ENCODE data around the gene TMEM120B. TPM values are rescaled to one million over a fixed set of nuclear protein-coding genes. Genes with fewer than 3 reads are reported as not detected.

Gene TMEM120B
- total and polyA plus RNA-seq, 2 of the 13 experiments (the other 11 are each of a cell fraction or from before 2014, with no cell fraction given), result 7.1 to 12.9 TPM

DNA sequence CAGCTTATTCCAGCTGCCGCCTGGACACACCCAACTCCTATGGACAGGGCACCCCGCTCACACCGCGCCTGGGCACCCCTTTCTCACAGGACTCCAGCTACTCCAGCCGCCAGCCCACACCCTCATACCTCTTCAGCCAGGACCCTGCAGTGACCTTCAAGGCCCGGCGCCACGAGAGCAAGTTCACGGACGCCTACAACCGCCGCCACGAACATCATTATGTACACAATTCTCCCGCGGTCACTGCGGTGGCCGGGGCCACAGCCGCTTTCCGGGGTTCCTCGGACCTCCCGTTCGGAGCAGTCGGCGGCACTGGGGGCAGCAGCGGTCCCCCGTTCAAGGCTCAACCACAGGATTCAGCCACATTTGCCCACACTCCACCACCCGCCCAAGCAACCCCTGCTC is 97.2 kb downstream of the TMEM120B start:
- H3K4me1 ChIP-seq (ENCODE audit: insufficient read depth, low read length), result peaks cover 49% of the 10 kb centered on the region
- H3K9ac ChIP-seq (ENCODE audit: insufficient read depth, low read depth, low read length), result no peak overlapping the region
- in situ Hi-C loops (cut with HindIII; ENCODE audit: extremely low pct_ligation_motif_present, low pct_unique_long_range_greater_than_20kb), result no loop called here
- CTCF ChIA-PET (ENCODE audit: low intra/inter-chr PET ratio, low total read pairs), result interaction anchor here (4.5 kb wide), 1 partner anchor 15 kb away, joined by 89 read pairs; the partner anchor contains the start of gene RHOF
- TF ChIP-seq NBN (conservative IDR thresholded peaks at IDR 0.05) (no peak), RAD21 (CRISPR knock-in tag; IDR thresholded peaks at IDR 0.05) (no peak), SOX13 (IDR thresholded peaks at IDR 0.05) (no peak), SOX13 (CRISPR knock-in tag; conservative IDR thresholded peaks at IDR 0.05 in 1 of 2, IDR thresholded peaks at IDR 0.05 in 1 of 2) (no peak), RBFOX2 (IDR thresholded peaks at IDR 0.05; ENCODE audit: low read depth, low read length) (peak; percentile 6; the same call in 1 of the 2 replicates)
- TF ChIP-seq, protein P1, sequence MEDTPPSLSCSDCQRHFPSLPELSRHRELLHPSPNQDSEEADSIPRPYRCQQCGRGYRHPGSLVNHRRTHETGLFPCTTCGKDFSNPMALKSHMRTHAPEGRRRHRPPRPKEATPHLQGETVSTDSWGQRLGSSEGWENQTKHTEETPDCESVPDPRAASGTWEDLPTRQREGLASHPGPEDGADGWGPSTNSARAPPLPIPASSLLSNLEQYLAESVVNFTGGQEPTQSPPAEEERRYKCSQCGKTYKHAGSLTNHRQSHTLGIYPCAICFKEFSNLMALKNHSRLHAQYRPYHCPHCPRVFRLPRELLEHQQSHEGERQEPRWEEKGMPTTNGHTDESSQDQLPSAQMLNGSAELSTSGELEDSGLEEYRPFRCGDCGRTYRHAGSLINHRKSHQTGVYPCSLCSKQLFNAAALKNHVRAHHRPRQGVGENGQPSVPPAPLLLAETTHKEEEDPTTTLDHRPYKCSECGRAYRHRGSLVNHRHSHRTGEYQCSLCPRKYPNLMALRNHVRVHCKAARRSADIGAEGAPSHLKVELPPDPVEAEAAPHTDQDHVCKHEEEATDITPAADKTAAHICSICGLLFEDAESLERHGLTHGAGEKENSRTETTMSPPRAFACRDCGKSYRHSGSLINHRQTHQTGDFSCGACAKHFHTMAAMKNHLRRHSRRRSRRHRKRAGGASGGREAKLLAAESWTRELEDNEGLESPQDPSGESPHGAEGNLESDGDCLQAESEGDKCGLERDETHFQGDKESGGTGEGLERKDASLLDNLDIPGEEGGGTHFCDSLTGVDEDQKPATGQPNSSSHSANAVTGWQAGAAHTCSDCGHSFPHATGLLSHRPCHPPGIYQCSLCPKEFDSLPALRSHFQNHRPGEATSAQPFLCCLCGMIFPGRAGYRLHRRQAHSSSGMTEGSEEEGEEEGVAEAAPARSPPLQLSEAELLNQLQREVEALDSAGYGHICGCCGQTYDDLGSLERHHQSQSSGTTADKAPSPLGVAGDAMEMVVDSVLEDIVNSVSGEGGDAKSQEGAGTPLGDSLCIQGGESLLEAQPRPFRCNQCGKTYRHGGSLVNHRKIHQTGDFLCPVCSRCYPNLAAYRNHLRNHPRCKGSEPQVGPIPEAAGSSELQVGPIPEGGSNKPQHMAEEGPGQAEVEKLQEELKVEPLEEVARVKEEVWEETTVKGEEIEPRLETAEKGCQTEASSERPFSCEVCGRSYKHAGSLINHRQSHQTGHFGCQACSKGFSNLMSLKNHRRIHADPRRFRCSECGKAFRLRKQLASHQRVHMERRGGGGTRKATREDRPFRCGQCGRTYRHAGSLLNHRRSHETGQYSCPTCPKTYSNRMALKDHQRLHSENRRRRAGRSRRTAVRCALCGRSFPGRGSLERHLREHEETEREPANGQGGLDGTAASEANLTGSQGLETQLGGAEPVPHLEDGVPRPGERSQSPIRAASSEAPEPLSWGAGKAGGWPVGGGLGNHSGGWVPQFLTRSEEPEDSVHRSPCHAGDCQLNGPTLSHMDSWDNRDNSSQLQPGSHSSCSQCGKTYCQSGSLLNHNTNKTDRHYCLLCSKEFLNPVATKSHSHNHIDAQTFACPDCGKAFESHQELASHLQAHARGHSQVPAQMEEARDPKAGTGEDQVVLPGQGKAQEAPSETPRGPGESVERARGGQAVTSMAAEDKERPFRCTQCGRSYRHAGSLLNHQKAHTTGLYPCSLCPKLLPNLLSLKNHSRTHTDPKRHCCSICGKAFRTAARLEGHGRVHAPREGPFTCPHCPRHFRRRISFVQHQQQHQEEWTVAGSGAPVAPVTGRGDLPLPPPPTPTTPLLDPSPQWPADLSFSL (CRISPR knock-in tag; IDR thresholded peaks at IDR 0.05), result no peak
- no peak for ATAC-seq
- H3K27ac ChIP-seq (ENCODE audit: extremely low read length, insufficient read depth, low read length), result no peak overlapping the region
- H3K4me2 ChIP-seq (ENCODE audit: low read depth, low read length), result no peak overlapping the region
- POLR2A ChIA-PET, result interaction anchor here (14.5 kb wide), 1 partner anchor 12 kb away, joined by 393 read pairs; the partner anchor contains the start of genes RHOF and SETD1B
- no peak for DNase-seq (ENCODE audit: low spot score)
- peaks cover 51% of the 10 kb centered on the region for H3K79me2 ChIP-seq (ENCODE audit: insufficient read depth, low read length)
- no TSS peak for BruUV-seq (replicated peaks)
- no peaks in the 10 kb centered on the region for H3K9me3 ChIP-seq (ENCODE audit: low read length)
- no peak for FAIRE-seq
- no peak overlapping the region for H2AFZ ChIP-seq (ENCODE audit: low read length)
- WGBS (ENCODE audit: low lambda C conversion rate), result 98% methylated on average over 26 of the region's 27 CpGs
- H4K20me1 ChIP-seq (ENCODE audit: insufficient read depth, low read length), result 0 out of 2 replicates have a peak, but pooled peaks cover 8% of the 10 kb centered on the region
- intact Hi-C loops (cut with micrococcal nuclease; ENCODE audit: unreplicated experiment), result no loop called here
- peaks cover 19 to 22% of the 10 kb centered on the region in 2 experiments; a peak in 3 of 5 replicates for H3K36me3 ChIP-seq (replicated peaks in 1 of 2; ENCODE audit: control insufficient read depth in 1 of 2, insufficient read depth in 2 of 2, low read length in 2 of 2)
- H3K4me3 ChIP-seq (replicated peaks in 1 of 3; ENCODE audit: insufficient read depth in 1 of 3, low read depth in 2 of 3, low read length in 3 of 3), result no peak overlapping the region
- no peaks in the 10 kb centered on the region; a peak in 1 of 5 replicates for H3K27me3 ChIP-seq (ENCODE audit: control insufficient read depth in 1 of 2, insufficient read depth in 2 of 2, low read length in 2 of 2)
